Astrocyte (in vitro differentiated cells and primary cell): ENCODE data around the gene PTPRD.

Experiments
- EZH2 ChIP-seq: IDR thresholded peaks from 2 replicates; pipeline ENCODE4 v1.6.1; 2012; ENCODE audit warnings: mild to moderate bottlenecking, low read length, inconsistent platforms; ENCODE audit not compliant: insufficient read depth
- TF ChIP-seq, protein P1 (sequence below): IDR thresholded peaks from 2 replicates; pipeline ENCODE4 v1.5.1; 2011; ENCODE audit warnings: low read depth, mild to moderate bottlenecking, inconsistent platforms, low read length, moderate library complexity; ENCODE audit not compliant: insufficient read depth

DNA sequence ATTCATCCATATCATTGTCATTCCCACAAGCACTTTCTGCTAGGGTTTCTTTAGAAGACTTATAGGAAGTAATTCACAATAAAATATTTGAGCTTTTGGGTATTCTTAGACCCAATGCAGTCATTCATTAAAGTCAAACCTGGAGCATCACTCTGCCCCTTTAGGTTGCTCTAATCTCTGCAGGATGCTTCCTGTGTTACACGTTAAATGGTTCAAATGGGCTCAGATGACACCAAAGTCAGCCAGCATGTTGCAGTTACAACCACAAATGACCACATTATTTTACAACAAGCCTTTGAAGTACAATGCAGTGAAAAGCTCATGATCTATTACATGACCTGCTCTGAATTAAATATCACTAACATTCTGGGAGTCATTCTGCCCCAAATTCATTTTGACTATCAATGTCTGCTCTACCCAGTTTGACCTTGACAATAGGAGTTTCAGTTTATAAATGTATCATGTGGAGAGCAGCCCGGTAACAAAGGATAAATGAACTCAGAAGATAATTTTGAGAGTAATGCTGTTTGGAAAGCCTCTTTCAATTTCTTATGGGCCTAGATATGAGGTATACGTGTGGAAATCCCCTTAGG, 2144.7 kb downstream of the PTPRD start:
- TF ChIP-seq, protein P1, sequence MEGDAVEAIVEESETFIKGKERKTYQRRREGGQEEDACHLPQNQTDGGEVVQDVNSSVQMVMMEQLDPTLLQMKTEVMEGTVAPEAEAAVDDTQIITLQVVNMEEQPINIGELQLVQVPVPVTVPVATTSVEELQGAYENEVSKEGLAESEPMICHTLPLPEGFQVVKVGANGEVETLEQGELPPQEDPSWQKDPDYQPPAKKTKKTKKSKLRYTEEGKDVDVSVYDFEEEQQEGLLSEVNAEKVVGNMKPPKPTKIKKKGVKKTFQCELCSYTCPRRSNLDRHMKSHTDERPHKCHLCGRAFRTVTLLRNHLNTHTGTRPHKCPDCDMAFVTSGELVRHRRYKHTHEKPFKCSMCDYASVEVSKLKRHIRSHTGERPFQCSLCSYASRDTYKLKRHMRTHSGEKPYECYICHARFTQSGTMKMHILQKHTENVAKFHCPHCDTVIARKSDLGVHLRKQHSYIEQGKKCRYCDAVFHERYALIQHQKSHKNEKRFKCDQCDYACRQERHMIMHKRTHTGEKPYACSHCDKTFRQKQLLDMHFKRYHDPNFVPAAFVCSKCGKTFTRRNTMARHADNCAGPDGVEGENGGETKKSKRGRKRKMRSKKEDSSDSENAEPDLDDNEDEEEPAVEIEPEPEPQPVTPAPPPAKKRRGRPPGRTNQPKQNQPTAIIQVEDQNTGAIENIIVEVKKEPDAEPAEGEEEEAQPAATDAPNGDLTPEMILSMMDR: no peak
- no peak for TF ChIP-seq EZH2
